ENCODE results near the gene ACOXL.
A peak's percentile ranks its signal among the peaks of the same experiment; 100 is the strongest.
"Not testable (repeated sequence)": the region's sequence is repeated elsewhere in the genome, so short reads cannot be mapped to it uniquely, and the experiment has no call there.

The ACOXL gene

GRCh38 chr2:111072220-111072871 is 340.0 kb downstream of the ACOXL start:
- DNase-seq, result no peak

- not testable (repeated sequence) for DNase-seq
Measured at GRCh38 chr2:111082659-111083058, 350.3 kb downstream of the ACOXL start.

- DNase-seq, result no peak
Measured at GRCh38 chr2:111091811-111092211, 359.4 kb downstream of the ACOXL start.

GRCh38 chr2:111094691-111095090 is 362.3 kb downstream of the ACOXL start:
- peak; percentile 54 for DNase-seq

- no peak for DNase-seq
Measured at GRCh38 chr2:111095434-111095833, 363.1 kb downstream of the ACOXL start.

GRCh38 chr2:111099402-111099801 is 367.0 kb downstream of the ACOXL start:
- DNase-seq, result no peak

GRCh38 chr2:111100087-111100764 is 367.9 kb downstream of the ACOXL start:
- no peak for DNase-seq

GRCh38 chr2:111100765-111101162 is 368.4 kb downstream of the ACOXL start:
- no peak for DNase-seq

- DNase-seq, result no peak
Measured at GRCh38 chr2:111101592-111101991, 369.2 kb downstream of the ACOXL start.

- DNase-seq, result peak; percentile 67
Measured at GRCh38 chr2:111102216-111102615, 369.8 kb downstream of the ACOXL start.

GRCh38 chr2:111105926-111106325 is 373.6 kb downstream of the ACOXL start:
- DNase-seq, result no peak

GRCh38 chr2:111106706-111107105 is 374.3 kb downstream of the ACOXL start:
- no peak for DNase-seq

GRCh38 chr2:111108745-111109271 is 376.4 kb downstream of the ACOXL start:
- DNase-seq, result no peak

GRCh38 chr2:111111101-111111755 is 378.9 kb downstream of the ACOXL start:
- DNase-seq, result no peak

GRCh38 chr2:111113838-111114237 is 381.5 kb downstream of the ACOXL start:
- no peak for DNase-seq

GRCh38 chr2:111116011-111116746 is 383.8 kb downstream of the ACOXL start:
- DNase-seq, result no peak

- peak; percentile 85 for DNase-seq
Measured at GRCh38 chr2:111116843-111117597, 384.6 kb downstream of the ACOXL start.

GRCh38 chr2:111117598-111118480 is 385.5 kb downstream of the ACOXL start:
- peak; percentile 83 for DNase-seq

- peak; percentile 69 for DNase-seq
Measured at GRCh38 chr2:111118481-111118980, 386.2 kb downstream of the ACOXL start.

GRCh38 chr2:111118981-111119821 is 386.8 kb downstream of the ACOXL start:
- peak; percentile 65 for DNase-seq
